ENCODE measurements around the gene TSKU.
A peak's percentile ranks its signal among the peaks of the same experiment; 100 is the strongest.
"Not testable (repeated sequence)": the region's sequence is repeated elsewhere in the genome, so short reads cannot be mapped to it uniquely, and the experiment has no call there.

Gene TSKU

DNA sequence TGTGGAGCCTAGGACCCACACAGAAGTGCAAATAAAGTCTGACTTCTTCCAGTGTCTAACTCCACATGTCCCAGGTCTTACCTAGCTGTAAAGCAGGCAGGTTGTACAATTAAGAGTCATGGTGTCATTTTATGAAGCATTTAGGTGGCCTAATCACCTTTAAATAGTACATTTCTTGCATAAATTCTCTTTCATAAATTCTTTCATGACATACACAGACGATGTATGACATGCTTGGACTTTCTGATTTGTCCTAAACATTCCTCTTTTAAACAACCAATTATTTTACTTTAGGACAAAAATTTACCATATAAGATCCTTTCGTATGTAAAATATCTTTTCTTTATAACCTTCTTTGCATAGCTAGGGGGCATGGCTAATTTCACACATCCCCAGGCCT is 31.3 kb downstream of the TSKU start:
- no peak for TF ChIP-seq EZH2 (IDR thresholded peaks at IDR 0.05; ENCODE audit: borderline replicate concordance, low read depth, low read length, severe bottlenecking)
- TF ChIP-seq, protein P1, sequence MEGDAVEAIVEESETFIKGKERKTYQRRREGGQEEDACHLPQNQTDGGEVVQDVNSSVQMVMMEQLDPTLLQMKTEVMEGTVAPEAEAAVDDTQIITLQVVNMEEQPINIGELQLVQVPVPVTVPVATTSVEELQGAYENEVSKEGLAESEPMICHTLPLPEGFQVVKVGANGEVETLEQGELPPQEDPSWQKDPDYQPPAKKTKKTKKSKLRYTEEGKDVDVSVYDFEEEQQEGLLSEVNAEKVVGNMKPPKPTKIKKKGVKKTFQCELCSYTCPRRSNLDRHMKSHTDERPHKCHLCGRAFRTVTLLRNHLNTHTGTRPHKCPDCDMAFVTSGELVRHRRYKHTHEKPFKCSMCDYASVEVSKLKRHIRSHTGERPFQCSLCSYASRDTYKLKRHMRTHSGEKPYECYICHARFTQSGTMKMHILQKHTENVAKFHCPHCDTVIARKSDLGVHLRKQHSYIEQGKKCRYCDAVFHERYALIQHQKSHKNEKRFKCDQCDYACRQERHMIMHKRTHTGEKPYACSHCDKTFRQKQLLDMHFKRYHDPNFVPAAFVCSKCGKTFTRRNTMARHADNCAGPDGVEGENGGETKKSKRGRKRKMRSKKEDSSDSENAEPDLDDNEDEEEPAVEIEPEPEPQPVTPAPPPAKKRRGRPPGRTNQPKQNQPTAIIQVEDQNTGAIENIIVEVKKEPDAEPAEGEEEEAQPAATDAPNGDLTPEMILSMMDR (IDR thresholded peaks at IDR 0.05; ENCODE audit: borderline replicate concordance, extremely low read depth, low read length, poor library complexity, severe bottlenecking): no peak
- Histone ChIP-seq H3K27me3 (ENCODE audit: insufficient read depth, low read length, poor library complexity) (no peaks in the 10 kb centered on the region), H3K4me3 (ENCODE audit: low read depth in 1 of 2, low read length in 2 of 2) (no peak overlapping the region), H3K9ac (ENCODE audit: low read depth, low read length) (no peak overlapping the region), H3K4me1 (ENCODE audit: insufficient read depth, low read length) (no peaks in the 10 kb centered on the region), H4K20me1 (ENCODE audit: insufficient read depth, low read length) (no peaks in the 10 kb centered on the region), H3K79me2 (ENCODE audit: insufficient read depth, low read length) (no peaks in the 10 kb centered on the region), H3K36me3 (ENCODE audit: insufficient read depth, low read length) (no peaks in the 10 kb centered on the region), H3K27ac (ENCODE audit: low read length) (no peak overlapping the region), H3K9me3 (ENCODE audit: insufficient read depth, low read length, severe bottlenecking) (peaks cover 16% of the 10 kb centered on the region), H2AFZ (ENCODE audit: low read depth, low read length) (no peak overlapping the region), H3K4me2 (ENCODE audit: insufficient read depth, low read length) (no peak overlapping the region)
- DNase-seq (no peak), ATAC-seq (ENCODE audit: insufficient read depth, low read depth) (no peak)

DNA sequence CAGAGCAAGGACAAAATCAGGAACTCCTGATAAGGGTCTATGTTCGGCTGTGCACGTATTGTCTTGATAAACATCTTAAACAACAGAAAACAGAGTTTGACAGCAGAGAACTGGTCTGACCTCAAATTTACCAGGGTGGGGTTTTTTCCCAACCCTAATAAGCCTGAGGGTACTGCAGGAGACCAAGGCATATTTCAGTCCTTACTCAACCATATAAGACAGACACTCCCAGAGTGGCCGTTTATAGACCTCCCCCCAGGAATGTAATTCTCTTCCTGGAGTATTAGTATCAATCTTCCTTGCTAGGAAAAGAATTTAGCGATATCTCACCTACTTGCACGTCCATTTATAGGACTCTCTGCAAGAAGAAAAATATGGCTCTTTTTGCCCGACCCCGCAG is 32.5 kb downstream of the TSKU start:
- not testable (repeated sequence) for H2AFZ ChIP-seq (ENCODE audit: low read depth, low read length); H3K27me3 ChIP-seq (ENCODE audit: insufficient read depth, low read length, poor library complexity); H3K9ac ChIP-seq (ENCODE audit: low read depth, low read length); H3K4me1 ChIP-seq (ENCODE audit: insufficient read depth, low read length); H3K79me2 ChIP-seq (ENCODE audit: insufficient read depth, low read length); H3K27ac ChIP-seq (ENCODE audit: low read length); H3K36me3 ChIP-seq (ENCODE audit: insufficient read depth, low read length); H3K4me3 ChIP-seq (ENCODE audit: low read depth in 1 of 2, low read length in 2 of 2); H3K4me2 ChIP-seq (ENCODE audit: insufficient read depth, low read length); ATAC-seq (ENCODE audit: insufficient read depth, low read depth); H4K20me1 ChIP-seq (ENCODE audit: insufficient read depth, low read length)
- peak; percentile 20 for DNase-seq
- H3K9me3 ChIP-seq (ENCODE audit: insufficient read depth, low read length, severe bottlenecking): peaks cover 16% of the 10 kb centered on the region

DNA sequence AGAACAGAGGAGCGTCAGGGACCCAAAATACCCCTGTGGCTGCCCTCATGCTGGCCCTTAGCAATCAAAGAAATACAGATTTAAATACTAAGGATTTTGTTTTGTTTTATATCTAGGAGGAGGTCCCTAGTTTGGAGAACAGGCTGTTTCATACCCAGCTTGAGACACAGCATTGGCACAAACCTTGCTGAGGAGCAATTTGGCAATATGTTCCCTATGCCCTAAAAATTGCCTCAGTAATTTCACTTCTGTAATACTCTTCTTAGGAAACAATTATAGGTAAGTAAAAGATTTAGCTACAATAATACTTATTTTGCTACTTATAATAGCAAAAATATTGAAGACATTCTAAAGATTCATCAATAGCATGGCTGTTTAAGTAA is 37.0 kb downstream of the TSKU start:
- TF ChIP-seq, protein P1 (IDR thresholded peaks at IDR 0.05; ENCODE audit: borderline replicate concordance, extremely low read depth, low read length, poor library complexity, severe bottlenecking): no peak
- TF ChIP-seq EZH2 (IDR thresholded peaks at IDR 0.05; ENCODE audit: borderline replicate concordance, low read depth, low read length, severe bottlenecking): no peak
- DNase-seq: no peak
- Histone ChIP-seq H3K36me3 (ENCODE audit: insufficient read depth, low read length) (no peaks in the 10 kb centered on the region), H3K4me1 (ENCODE audit: insufficient read depth, low read length) (no peaks in the 10 kb centered on the region), H4K20me1 (ENCODE audit: insufficient read depth, low read length) (no peaks in the 10 kb centered on the region), H3K79me2 (ENCODE audit: insufficient read depth, low read length) (no peaks in the 10 kb centered on the region), H3K27me3 (ENCODE audit: insufficient read depth, low read length, poor library complexity) (no peaks in the 10 kb centered on the region), H3K9ac (ENCODE audit: low read depth, low read length) (no peak overlapping the region), H3K9me3 (ENCODE audit: insufficient read depth, low read length, severe bottlenecking) (peaks cover 13% of the 10 kb centered on the region), H3K4me2 (ENCODE audit: insufficient read depth, low read length) (no peak overlapping the region), H3K27ac (ENCODE audit: low read length) (no peak overlapping the region), H3K4me3 (ENCODE audit: low read depth in 1 of 2, low read length in 2 of 2) (no peak overlapping the region), H2AFZ (ENCODE audit: low read depth, low read length) (no peak overlapping the region)
- no peak for ATAC-seq (ENCODE audit: insufficient read depth, low read depth)

DNA sequence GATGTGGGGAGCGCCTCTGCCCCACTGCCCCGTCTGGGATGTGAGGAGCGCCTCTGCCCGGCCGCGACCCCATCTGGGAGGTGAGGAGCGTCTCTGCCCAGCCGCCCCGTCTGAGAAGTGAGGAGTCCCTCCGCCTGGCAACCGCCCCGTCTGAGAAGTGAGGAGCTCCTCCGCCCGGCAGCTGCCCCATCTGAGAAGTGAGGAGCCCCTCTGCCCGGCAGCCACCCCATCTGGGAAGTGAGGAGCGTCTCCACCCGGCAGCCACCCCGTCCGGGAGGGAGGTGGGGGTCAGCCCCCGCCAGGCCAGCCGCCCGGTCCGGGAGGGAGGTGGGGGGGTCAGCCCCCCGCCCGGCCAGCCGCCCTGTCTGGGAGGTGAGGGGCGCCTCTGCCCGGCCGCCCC is 38.2 kb downstream of the TSKU start:
- H3K27me3 ChIP-seq (ENCODE audit: insufficient read depth, low read length, poor library complexity); H3K36me3 ChIP-seq (ENCODE audit: insufficient read depth, low read length); H3K9ac ChIP-seq (ENCODE audit: low read depth, low read length); H3K9me3 ChIP-seq (ENCODE audit: insufficient read depth, low read length, severe bottlenecking); H3K4me3 ChIP-seq (ENCODE audit: low read depth in 1 of 2, low read length in 2 of 2); DNase-seq; H3K27ac ChIP-seq (ENCODE audit: low read length); H4K20me1 ChIP-seq (ENCODE audit: insufficient read depth, low read length); H3K4me2 ChIP-seq (ENCODE audit: insufficient read depth, low read length); ATAC-seq (ENCODE audit: insufficient read depth, low read depth); H3K79me2 ChIP-seq (ENCODE audit: insufficient read depth, low read length); H3K4me1 ChIP-seq (ENCODE audit: insufficient read depth, low read length); H2AFZ ChIP-seq (ENCODE audit: low read depth, low read length): not testable (repeated sequence)
